H1 (cell line): ENCODE data around the gene DYRK1A. TPM values are rescaled to one million over a fixed set of nuclear protein-coding genes. Genes with fewer than 3 reads are reported as not detected.

Source experiments
- CTCF ChIA-PET: fragments of 300-600 bp; sonication (Branson Sonifier 250); formaldehyde crosslinking; loops from one replicate; lab custom pipeline; 2021; ENCODE audit not compliant: partially characterized antibody; lab: Charles Lee
- POLR2A ChIA-PET: fragments of 300-600 bp; sonication (Branson Sonifier 250); formaldehyde crosslinking; loops from one replicate; lab custom pipeline; 2021; ENCODE audit warnings: inconsistent platforms; ENCODE audit not compliant: partially characterized antibody; lab: Charles Lee
- DNase-seq, 2 experiments: peaks; one replicate each; pipeline versions ENCODE4 v3.0.0 to v3.0.0-alpha.2; 2010 to 2022; ENCODE audit warnings: low spot score in 2 of 2, low read depth in 1 of 2, mixed read lengths in 1 of 2
- FAIRE-seq: peaks from 2 replicates; lab custom pipeline; 2011; peaks lifted over from hg19 to GRCh38; lab: Jason Lieb, UNC
- H2AFZ ChIP-seq: 2 replicates; pipeline ENCODE4 v1.8.1; 2012; ENCODE audit warnings: low read length, inconsistent platforms
- H2AK5ac ChIP-seq: 2 replicates; pipeline ENCODE4 v1.6.1; 2013; ENCODE audit warnings: low read depth, low read length
- H2BK120ac ChIP-seq: replicated peaks from 2 replicates; pipeline ENCODE3; 2013; ENCODE audit warnings: low read depth, low read length, inconsistent platforms
- H2BK12ac ChIP-seq: 2 replicates; pipeline ENCODE4 v1.6.1; 2013; ENCODE audit warnings: low read depth, low read length
- H2BK15ac ChIP-seq: 2 replicates; pipeline ENCODE4 v1.6.1; 2013; ENCODE audit warnings: low read length
- H2BK20ac ChIP-seq: 2 replicates; pipeline ENCODE4 v1.6.1; 2013; ENCODE audit warnings: low read length
- H2BK5ac ChIP-seq: 2 replicates; pipeline ENCODE4 v1.6.1; 2013; ENCODE audit warnings: low read depth, low read length
- H3K14ac ChIP-seq: 2 replicates; pipeline ENCODE4 v1.6.1; 2013; ENCODE audit warnings: inconsistent platforms; ENCODE audit not compliant: insufficient read length
- H3K18ac ChIP-seq: 2 replicates; pipeline ENCODE4 v1.6.1; 2013; ENCODE audit warnings: low read length; ENCODE audit errors: extremely low read depth
- H3K23ac ChIP-seq: 2 replicates; pipeline ENCODE4 v1.6.1; 2013; ENCODE audit warnings: inconsistent platforms; ENCODE audit not compliant: insufficient read length
- H3K23me2 ChIP-seq: 2 replicates; pipeline ENCODE4 v1.6.1; 2013; ENCODE audit warnings: low read depth, low read length
- H3K27ac ChIP-seq: 2 replicates; pipeline ENCODE4 v1.6.1; 2011; ENCODE audit warnings: low read depth, low read length, inconsistent platforms
- H3K27me3 ChIP-seq, 4 experiments: replicated peaks in 1 of 4; 1 replicate in 1 of 4; 2 replicates in 3 of 4; pipeline versions ENCODE4 v1.6.1 to v1.8.1; 2011 to 2013; ENCODE audit warnings: low read length in 3 of 4, mild to moderate bottlenecking in 3 of 4, inconsistent platforms in 2 of 4, mixed read lengths in 2 of 4, moderate library complexity in 1 of 4; ENCODE audit not compliant: control insufficient read depth in 3 of 4, insufficient read depth in 3 of 4; ENCODE audit errors: extremely low read depth in 1 of 4
- H3K36me3 ChIP-seq, 4 experiments: 2 replicates each; pipeline versions ENCODE4 v1.6.1 to v1.8.1; 2011 to 2013; ENCODE audit warnings: mild to moderate bottlenecking in 4 of 4, low read length in 3 of 4, moderate library complexity in 2 of 4, control low read depth in 1 of 4, inconsistent platforms in 1 of 4; ENCODE audit not compliant: insufficient read depth in 4 of 4, control insufficient read depth in 2 of 4
- H3K4ac ChIP-seq: replicated peaks from 2 replicates; pipeline ENCODE3; 2013; ENCODE audit warnings: low read length, low read depth, mixed read lengths, inconsistent platforms; ENCODE audit not compliant: insufficient read length
- H3K4me1 ChIP-seq, 4 experiments: replicated peaks in 1 of 4; 1 replicate in 1 of 4; 2 replicates in 3 of 4; pipeline versions ENCODE4 v1.6.1 to v1.8.1; 2011 to 2013; ENCODE audit warnings: low read length in 3 of 4, inconsistent platforms in 2 of 4, mixed read lengths in 1 of 4; ENCODE audit not compliant: insufficient read depth in 4 of 4, control insufficient read depth in 3 of 4
- H3K4me2 ChIP-seq, 2 experiments: 2 replicates each; pipeline versions ENCODE4 v1.6.1 to v1.8.1; 2011 to 2013; ENCODE audit warnings: low read depth in 2 of 2, low read length in 2 of 2, control low read depth in 1 of 2, inconsistent platforms in 1 of 2, mild to moderate bottlenecking in 1 of 2; ENCODE audit not compliant: insufficient read depth in 1 of 2
- H3K4me3 ChIP-seq, 4 experiments: fragments of 200-600, 300-600 bp in 1 of 4; sonication (generic), shearing (Covaris generic), sonication (Bioruptor Twin) in 1 of 4; 2 replicates each; pipeline versions ENCODE4 v1.5.1 to v1.8.1; 2011 to 2016; ENCODE audit warnings: low read length in 4 of 4, low read depth in 3 of 4, control low read depth in 2 of 4, inconsistent platforms in 2 of 4, mild to moderate bottlenecking in 2 of 4, mixed read lengths in 1 of 4, moderate library complexity in 1 of 4; ENCODE audit not compliant: insufficient read depth in 2 of 4; ENCODE audit errors: extremely low read depth in 1 of 4
- H3K56ac ChIP-seq: replicated peaks from 2 replicates; pipeline ENCODE3; 2013; ENCODE audit warnings: low read depth, mild to moderate bottlenecking, mixed read lengths, low read length, inconsistent platforms; ENCODE audit not compliant: insufficient read length
- H3K79me1 ChIP-seq: 2 replicates; pipeline ENCODE4 v1.6.1; 2013; ENCODE audit warnings: low read depth, low read length, control low read depth
- H3K79me2 ChIP-seq, 2 experiments: 2 replicates each; pipeline versions ENCODE4 v1.6.1 to v1.8.1; 2012 to 2013; ENCODE audit warnings: low read length in 2 of 2, mild to moderate bottlenecking in 2 of 2, inconsistent platforms in 1 of 2; ENCODE audit not compliant: insufficient read depth in 2 of 2, control insufficient read depth in 1 of 2
- H3K9ac ChIP-seq, 4 experiments: replicated peaks in 1 of 4; 1 replicate in 1 of 4; 2 replicates in 3 of 4; pipeline versions ENCODE4 v1.6.1 to v1.8.1; 2011 to 2013; ENCODE audit warnings: low read depth in 3 of 4, low read length in 3 of 4, control low read depth in 2 of 4, mild to moderate bottlenecking in 2 of 4, moderate library complexity in 2 of 4, inconsistent platforms in 1 of 4; ENCODE audit errors: extremely low read depth in 1 of 4
- H3K9me3 ChIP-seq, 2 experiments: 2 replicates each; pipeline versions ENCODE4 v1.6.1 to v1.8.1; 2012 to 2013; ENCODE audit warnings: mild to moderate bottlenecking in 2 of 2, moderate library complexity in 2 of 2, control low read depth in 1 of 2, inconsistent platforms in 1 of 2, low read depth in 1 of 2, low read length in 1 of 2, mixed read lengths in 1 of 2; ENCODE audit not compliant: insufficient read depth in 2 of 2
- H4K20me1 ChIP-seq, 2 experiments: replicated peaks in 1 of 2; 2 replicates each; pipeline versions ENCODE3 to v1.8.1; 2011 to 2013; ENCODE audit warnings: inconsistent platforms in 2 of 2, low read length in 2 of 2, mild to moderate bottlenecking in 1 of 2; ENCODE audit not compliant: insufficient read depth in 2 of 2, control insufficient read depth in 1 of 2
- H4K5ac ChIP-seq: 2 replicates; pipeline ENCODE4 v1.6.1; 2013; ENCODE audit warnings: low read length, low read depth, mixed read lengths, inconsistent platforms; ENCODE audit not compliant: insufficient read length
- H4K8ac ChIP-seq: 2 replicates; pipeline ENCODE4 v1.8.0; 2013; ENCODE audit warnings: mild to moderate bottlenecking, moderate library complexity, low read length, inconsistent platforms; ENCODE audit not compliant: insufficient read depth; ENCODE audit errors: extremely low read depth
- H4K91ac ChIP-seq: replicated peaks from 2 replicates; pipeline ENCODE3; 2013; ENCODE audit warnings: low read length, mixed read lengths, inconsistent platforms; ENCODE audit not compliant: insufficient read length
- RXRA ChIP-seq: IDR thresholded peaks from 2 replicates; pipeline ENCODE4 v1.6.1; 2011; ENCODE audit warnings: low read depth, mild to moderate bottlenecking, low read length, moderate library complexity; ENCODE audit not compliant: insufficient read depth
- WGBS, 2 experiments: shearing (Covaris generic) in 1 of 2; methylation state at CpG; one replicate each; pipeline versions ENCODE4 v1.1.6 to v1.1.7; 2013 to 2015; ENCODE audit warnings: low lambda C conversion rate in 2 of 2, mixed read lengths in 2 of 2, inconsistent platforms in 1 of 2, low coverage in 1 of 2, missing lambda C conversion rate in 1 of 2; ENCODE audit not compliant: insufficient replicate concordance in 2 of 2, insufficient coverage in 1 of 2, insufficient read length in 1 of 2; ENCODE audit errors: extremely low coverage in 1 of 2, missing lambda C conversion rate in 1 of 2; 5-methylcytosine and 5-hydroxymethylcytosine counted together
- polyA plus RNA-seq, 7 experiments: library from polyadenylated mRNA; depleted of rRNA in 3 of 7; stranded (reverse) in 5 of 7; unstranded in 2 of 7; fragments of >200 nt in 5 of 7; fragments of 200-250 nt in 2 of 7; gene quantifications; 1 replicate in 5 of 7; 2 replicates in 1 of 7; 4 replicates in 1 of 7; pipeline versions ENCODE4 v1.2.1 to v1.2.3, GENCODE V29; 2011 to 2013; ENCODE audit warnings: missing spikeins in 2 of 7, mixed read lengths in 2 of 7
- total RNA-seq: library from RNA; stranded (reverse); fragmentation: NEBNext Ultra II Directional; extraction: Animal tissue kit (Norgen Biotek cat#: 25700); gene quantifications from 2 replicates; pipeline ENCODE4 v1.2.1, GENCODE V29; 2021

Gene DYRK1A
- total and polyA plus RNA-seq, 2 of the 8 experiments (the other 6 are each of a cell fraction or from before 2014, with no cell fraction given): 61.1 to 62.2 TPM

DNA sequence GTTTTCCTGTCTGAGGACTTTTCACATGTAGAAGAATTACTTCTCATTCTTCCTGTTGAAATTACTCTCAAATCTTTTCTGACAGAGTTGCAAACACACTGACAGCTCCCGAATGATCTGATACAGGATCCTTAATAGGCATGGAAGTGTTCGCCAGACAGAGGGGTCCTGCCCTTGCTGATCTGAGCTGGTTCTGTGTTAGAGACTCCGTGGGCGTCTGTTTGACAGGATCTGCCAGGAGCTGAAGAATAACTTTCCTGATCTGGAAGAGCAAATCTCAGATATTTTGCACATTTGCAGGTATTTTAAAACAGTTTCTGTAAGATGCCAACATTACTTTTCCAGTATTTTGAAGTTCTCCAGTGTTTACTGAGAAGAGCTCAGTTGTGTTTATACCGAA lies 202.3 kb downstream of the DYRK1A start:
- Histone ChIP-seq H2BK15ac (no peak overlapping the region), H3K4me3 (no peak overlapping the region), H3K79me2 (no peaks in the 10 kb centered on the region), H3K27ac (no peak overlapping the region), H3K56ac (no peak overlapping the region), H4K5ac (no peak overlapping the region), H4K91ac (no peak overlapping the region), H3K18ac (no peak overlapping the region), H2BK5ac (no peak overlapping the region), H3K9ac (no peak overlapping the region), H2BK120ac (no peak overlapping the region), H3K14ac (no peak overlapping the region), H3K4me1 (peaks cover 4 to 13% (median 11%) of the 10 kb centered on the region in 4 experiments), H3K27me3 (no peaks in the 10 kb centered on the region), H3K23ac (no peak overlapping the region), H3K23me2 (peaks cover 5% of the 10 kb centered on the region; the same call in 1 of the 2 replicates), H2AK5ac (no peak overlapping the region), H3K36me3 (no peaks in the 10 kb centered on the region), H3K79me1 (no peaks in the 10 kb centered on the region), H4K8ac (no peak overlapping the region), H3K4me2 (no peak overlapping the region), H2BK12ac (no peak overlapping the region), H3K4ac (no peak overlapping the region), H2BK20ac (no peak overlapping the region), H4K20me1 (no peaks in the 10 kb centered on the region), H3K9me3 (no peaks in the 10 kb centered on the region), H2AFZ (no peak overlapping the region)
- ChIA-PET CTCF (interaction anchor here (1.2 to 2.3 kb wide), 6 partner anchors 12 to 295 kb away, joined by 3 to 7 read pairs (median 4); no protein-coding TSS in a partner anchor), POLR2A (interaction anchor here (1.0 to 1.7 kb wide), 3 partner anchors 16 to 25 kb away, joined by 3 to 4 read pairs (median 3); no protein-coding TSS in a partner anchor)
- no peak for TF ChIP-seq RXRA
- 90% methylated on average over 5 of the region's 5 CpGs; no CpG with 5 or more reads in 1 of the 2 experiments for WGBS, 2 experiments
- FAIRE-seq: no peak
- DNase-seq: no peak
